Activated CD4-positive, alpha-beta T cell treated with anti-CD3 and anti-CD28 coated beads for 4 hours (primary cell): ENCODE measurements around the gene OGT.
"Not testable (repeated sequence)": the region's sequence is repeated elsewhere in the genome, so short reads cannot be mapped to it uniquely, and the experiment has no call there.

Experiments
- DNase-seq, 2 donors: peaks; one replicate each; pipeline ENCODE4 v3.0.0-alpha.2; 2020

OGT gene

DNA sequence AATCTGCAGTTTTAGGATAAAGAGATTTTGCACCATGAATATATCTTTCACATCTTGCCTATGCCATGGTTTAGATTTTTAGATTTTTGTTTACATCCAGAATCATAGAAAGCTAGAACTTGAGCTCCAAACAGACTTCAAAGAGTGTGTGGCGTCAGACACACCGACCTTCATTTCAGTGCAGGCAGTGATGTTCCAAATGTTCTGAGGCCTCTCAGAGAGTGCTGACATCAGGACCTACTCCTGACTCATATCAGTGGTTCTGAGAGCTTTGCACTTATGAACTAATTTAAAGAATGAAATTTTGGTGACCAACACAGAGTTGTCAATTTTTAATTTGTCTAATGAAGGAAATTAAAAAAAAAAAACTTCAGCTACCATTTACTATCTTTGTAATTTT, 67.1 kb downstream of the OGT start:
- DNase-seq, result no peak

DNA sequence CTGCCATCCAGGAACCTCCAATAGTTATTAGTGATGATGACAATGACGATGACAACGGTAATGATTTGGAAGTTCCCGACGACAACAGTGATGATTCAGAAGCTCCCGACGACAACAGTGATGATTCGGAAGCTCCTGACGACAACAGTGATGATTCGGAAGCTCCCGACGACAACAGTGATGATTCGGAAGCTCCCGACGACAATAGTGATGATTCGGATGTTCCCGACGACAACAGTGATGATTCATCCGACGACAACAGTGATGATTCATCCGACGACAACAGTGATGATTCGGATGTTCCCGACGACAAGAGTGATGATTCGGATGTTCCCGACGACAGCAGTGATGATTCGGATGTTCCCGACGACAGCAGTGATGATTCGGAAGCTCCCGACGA, 70.7 kb downstream of the OGT start:
- no peak for DNase-seq

DNA sequence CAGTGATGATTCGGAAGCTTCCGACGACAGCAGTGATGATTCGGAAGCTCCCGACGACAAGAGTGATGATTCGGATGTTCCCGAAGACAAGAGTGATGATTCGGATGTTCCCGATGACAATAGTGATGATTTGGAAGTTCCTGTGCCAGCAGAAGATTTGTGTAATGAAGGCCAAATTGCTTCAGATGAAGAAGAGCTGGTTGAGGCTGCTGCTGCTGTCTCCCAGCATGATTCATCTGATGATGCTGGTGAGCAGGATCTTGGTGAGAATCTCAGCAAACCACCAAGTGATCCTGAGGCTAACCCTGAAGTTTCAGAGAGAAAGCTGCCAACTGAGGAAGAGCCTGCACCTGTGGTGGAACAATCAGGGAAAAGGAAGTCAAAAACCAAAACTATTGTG, 71.2 kb downstream of the OGT start:
- DNase-seq, result no peak

DNA sequence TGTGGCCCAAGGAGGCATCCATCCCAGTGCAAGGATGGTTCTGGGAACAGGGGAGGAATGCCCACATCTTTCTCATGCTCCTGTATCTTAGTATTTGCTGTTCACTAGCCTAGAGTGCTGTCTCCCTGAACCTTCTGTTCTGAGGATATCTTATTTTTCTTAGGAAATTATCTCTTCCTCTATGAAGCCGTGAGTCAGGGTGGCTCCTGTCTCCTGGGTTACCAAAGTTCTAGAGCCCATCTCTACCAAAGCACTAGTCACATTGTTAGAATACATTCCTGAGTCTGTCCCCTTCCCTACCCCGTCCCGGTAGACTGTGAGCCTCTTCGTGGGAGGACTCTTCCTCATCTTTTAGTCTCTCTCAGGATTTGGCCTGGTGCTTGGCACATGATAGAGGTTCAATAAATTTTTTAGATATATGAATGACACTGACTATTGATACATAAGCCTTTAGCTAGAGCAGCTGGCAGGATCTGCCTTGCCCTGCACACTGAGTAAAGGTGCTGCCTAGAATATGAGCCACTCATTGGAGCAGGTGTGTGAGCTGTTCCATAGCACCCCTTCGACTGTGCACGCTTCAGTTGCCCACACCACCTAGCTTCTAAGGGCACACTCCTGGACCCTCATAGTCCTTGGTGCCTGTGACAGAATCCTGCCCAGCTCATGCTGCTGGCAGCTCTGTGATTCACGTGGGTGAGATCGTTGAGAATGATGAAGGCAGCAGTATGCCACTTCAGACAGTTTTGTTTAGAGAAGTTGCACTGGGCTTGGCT, 72.1 kb downstream of the OGT start:
- DNase-seq, result no peak

DNA sequence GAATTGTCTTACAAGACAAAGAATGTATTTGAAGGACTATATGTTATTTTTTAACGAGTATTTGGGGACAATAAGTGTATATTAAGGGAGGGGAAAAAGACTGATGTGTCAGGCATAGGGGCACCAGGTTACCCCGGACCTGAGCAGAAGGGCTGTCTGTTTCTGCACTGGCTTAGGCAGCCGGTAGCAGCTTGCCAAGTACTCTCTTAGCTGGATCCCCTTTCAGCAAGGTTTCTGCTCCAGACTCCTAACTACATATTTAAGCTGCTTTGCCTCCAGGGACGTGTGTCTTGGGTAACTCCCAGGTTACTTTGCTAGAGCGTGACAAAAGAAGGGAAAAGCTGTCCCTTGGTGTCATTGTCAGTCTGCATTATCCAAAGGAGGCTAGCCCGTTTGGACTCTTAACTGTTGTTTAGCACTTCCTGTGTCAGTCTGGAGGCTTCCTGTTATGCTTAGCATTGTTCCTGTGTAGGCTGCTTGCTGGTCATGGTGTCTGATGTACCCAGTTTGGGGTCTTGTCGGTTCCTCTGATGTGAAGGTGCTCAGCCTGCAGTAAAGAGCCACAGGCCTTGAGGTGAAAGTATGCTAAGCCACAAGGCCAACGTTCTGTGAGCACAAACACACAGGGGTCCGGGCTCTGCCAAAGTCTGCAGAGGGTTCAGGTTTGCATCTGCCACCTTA, 73.8 kb downstream of the OGT start:
- DNase-seq, result no peak

DNA sequence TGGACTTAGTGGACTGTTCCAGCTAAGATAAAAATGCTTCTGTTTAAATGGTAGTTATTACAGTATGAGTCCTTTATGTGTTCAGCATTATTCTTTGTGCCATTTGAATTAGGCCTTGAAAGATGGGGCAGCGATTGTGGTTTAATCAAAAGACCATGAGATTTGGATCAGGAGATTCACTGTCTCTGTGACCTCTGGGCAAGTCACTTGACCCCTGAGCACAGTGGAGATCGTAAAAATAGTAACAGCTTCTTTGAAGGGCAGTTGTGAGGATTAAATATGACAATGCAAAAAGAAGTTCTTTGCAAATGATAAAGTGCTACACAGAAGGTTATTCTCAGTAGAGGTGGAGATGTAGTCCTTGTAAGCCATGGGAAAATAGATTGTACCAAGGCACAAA, 74.6 kb downstream of the OGT start:
- no peak for DNase-seq

DNA sequence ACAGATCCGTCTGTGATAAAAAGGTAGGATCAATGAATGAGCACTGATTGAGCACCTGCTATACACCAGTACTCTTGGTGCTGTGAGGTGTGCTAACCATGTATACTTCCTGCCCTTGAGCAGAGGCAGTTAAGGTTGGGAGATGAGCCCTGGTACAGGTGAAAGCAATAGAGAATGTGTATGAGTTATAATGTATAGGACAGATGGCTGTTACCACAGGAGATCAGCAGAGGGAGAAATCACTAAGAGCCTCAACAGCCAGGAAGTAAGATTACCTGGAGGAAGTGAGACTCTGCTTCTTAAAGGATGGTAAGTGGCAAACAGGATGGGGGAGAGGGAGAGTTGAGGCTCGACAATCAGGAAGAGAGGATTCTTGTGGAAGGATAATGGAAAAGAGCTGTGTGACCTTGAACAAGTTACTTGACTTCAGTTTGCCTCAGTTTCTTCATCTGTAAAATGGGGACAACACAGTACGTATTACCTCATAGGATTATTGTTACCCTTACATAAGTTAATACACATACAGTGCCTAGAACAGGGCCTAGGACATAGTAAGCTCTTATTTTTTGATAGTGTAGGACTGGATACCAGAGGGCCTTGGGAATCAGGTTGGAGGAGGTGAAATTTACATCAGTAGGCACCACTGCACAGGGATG, 76.3 kb downstream of the OGT start:
- DNase-seq, result no peak

DNA sequence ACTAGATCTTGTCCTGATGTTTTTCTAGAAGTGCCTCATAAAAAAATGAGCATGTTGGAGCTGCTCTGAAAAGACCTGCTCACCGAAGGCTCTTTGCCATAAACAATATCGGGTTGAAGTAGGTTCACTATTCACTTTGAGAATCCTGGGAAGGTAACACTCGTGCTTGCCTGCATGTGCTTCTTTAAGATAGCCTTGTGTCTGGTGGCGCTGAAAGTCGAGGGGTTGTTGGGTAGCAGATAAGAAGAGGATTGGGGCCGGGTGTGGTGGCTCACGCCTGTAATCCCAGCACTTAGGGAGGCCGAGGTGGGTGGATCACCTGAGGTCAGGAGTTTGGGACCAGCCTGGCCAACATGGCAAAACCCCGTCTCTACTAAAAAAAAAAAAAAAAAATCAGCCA, 78.8 kb downstream of the OGT start:
- not testable (repeated sequence) for DNase-seq

DNA sequence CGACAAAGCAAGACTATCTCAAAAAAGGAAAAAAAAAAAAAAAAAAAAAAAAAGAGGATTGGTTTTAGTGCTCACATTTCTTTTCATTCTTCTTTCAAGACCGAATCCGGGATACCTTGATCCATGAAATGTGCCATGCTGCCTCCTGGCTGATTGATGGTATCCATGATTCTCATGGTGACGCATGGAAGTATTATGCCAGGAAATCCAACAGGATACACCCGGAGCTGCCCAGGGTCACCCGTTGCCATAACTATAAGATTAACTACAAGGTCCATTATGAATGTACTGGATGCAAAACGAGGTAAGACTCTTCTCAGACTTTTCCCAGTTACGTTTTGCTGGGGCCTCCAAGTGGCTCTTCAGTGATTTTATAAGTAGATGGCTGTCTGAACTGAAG, 79.4 kb downstream of the OGT start:
- no peak for DNase-seq

DNA sequence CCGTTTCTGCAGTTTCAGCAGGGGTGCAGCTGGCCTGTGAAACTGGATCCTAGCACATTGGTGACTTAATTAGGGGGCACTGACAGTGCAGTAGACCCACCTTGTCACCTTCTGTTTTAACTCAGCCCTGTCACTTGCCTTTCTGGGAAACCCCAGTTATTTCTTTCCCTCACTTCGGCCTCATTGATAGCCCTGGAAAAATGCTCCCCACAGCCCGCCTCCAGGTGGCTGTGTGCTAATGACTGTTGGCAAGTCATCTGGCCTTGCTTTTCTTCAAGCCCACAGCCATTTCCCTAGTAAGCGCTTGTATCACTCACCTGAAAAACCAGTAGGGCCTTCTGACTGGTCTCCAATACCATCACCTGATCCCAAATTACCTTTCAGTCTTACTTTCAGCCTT, 82.2 kb downstream of the OGT start:
- no peak for DNase-seq

DNA sequence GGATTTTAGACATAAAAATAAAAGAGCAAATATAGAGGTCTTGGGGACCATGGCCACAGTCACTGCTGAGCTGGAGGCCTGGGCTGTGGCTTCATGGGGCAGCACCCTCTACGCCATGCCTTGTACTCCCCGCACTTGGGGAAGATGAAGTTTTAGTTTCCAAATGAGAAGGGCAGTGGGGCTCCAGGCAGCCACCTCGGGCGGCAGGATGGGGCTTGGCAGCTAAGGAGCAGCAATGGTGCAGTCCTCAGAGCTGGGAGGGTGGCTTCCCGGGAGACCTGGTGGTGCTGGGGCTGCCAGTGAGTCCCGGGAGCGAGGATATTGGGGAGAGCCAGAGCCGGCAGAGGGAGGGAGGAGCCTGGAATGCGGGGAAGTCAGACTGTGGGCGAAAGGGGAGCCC, 83.0 kb downstream of the OGT start:
- no peak for DNase-seq

DNA sequence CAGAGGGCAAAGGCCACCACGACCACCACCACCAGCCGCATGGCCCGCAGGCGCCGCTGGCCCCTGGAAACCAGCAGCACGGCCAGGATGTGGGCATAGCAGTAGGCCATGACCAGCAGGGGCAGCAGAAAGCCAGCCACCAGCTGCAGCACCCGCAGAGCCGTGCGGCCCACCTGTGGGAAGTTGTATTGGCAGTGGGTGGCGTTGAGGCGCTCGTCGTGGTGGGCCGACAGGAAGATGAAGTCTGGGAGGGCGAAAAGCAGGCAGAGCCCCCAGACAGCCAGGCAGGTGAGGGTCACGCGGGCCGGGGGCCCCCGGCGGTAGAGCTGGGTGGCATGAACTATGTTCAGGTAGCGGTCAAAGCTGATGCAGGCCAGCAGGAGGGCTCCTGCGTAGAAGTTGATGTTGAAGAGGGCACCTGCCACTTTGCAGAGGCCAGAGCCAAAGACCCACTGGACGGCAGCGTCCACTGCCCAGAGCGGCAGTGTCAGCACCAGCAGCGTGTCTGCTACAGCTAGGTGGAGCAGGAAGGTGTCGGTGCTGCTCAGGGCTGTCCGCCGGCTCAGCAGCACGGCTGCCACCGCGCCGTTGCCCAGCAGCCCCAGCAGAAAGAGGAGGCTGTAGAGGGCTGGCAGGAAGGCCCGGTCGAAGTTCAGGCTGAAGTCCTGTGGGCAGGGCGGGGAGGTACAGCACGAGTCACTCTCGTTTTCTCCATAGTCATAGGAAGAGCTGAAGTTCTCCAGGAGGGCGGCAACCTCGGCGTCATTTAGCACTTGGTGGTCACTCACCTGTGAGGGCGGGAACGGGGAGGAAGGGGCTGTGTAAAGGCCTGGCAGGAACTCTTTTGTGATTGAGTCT, 84.0 kb downstream of the OGT start:
- no peak for DNase-seq

DNA sequence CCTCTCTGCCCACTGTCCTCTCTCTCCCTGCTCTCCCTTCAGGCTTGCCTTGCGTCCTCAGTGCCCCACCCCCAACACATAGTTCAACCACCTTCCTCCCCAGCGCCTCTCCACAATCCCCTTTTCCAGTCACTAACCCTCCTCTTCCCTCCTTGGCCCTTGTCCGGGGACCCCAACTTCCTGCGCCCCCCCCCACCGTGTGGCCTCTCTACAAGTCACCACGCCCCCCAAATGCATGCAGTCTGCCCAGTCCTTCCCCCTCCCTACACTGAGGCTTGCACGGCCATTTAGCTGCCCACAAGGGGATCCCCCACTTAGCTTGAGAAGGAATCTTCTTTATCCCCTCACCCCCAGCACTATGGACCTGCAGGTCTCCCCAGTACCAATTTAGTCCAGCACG, 84.8 kb downstream of the OGT start:
- DNase-seq, result no peak

DNA sequence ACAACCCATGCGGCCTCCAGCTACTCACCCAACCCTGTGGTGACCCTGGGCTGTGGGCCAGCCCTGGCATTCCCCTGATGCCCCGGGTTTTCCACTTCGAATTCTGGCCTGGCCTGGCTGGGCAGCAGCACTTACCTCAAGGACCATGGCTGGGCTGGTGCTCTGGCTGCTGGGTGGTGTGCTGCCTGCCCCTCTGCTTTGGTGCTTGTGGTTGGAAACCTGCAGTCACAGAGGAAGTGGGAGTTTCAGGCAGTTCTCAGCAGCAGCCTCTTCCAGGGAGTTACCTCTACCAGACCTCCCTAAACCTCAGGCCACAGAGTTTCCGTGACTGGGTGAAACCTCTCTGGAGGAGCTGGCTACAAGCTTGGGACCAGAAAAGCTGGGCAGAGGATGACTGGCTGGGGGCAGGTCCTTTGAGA, 85.4 kb downstream of the OGT start, which contains the start of gene CXCR3:
CXCR3 (minus strand) TSS at position 209 of the 419 bp plus-strand sequence; CDS start at position 147, 62 bp downstream.
- DNase-seq, result peak; percentile 60 to 67

DNA sequence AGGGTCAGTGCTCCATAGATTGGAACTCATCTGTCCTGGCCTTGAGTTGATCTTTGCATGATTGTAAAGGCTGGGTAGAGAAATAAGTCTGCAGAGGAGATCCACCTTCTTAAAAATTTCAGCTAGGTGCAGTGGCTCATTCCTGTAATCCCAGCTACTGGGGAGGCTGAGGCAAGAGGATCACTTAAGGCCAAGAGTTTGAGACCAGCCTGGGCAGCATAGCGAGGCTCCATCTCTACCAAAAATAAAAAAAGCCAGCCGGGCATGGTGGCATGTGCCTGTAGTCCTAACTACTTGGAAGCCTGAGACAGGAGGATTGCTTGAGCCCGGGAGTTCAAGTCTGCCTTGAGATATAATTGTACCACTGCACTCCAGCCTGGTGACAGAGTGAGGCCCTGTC, 85.9 kb downstream of the OGT start:
- DNase-seq, result no peak

DNA sequence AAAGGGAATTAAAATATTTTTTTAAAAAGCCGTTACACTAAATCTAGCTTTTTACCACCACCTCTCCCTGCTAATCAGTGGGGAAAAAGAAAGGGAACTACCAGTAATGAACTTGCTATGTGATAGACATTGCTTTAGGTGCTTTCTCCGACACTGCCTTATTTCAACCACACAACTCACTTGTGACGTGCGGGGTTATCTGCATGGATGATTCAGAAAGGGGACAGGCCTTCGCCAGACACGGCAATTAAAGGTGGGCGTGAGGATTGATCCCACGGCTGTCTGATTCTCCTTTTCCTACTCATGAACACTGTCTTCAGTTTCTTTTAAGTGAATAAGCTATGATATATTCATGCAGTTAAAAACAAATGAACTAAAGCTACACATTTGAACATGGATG, 86.3 kb downstream of the OGT start:
- DNase-seq, result peak; percentile 67 to 68

DNA sequence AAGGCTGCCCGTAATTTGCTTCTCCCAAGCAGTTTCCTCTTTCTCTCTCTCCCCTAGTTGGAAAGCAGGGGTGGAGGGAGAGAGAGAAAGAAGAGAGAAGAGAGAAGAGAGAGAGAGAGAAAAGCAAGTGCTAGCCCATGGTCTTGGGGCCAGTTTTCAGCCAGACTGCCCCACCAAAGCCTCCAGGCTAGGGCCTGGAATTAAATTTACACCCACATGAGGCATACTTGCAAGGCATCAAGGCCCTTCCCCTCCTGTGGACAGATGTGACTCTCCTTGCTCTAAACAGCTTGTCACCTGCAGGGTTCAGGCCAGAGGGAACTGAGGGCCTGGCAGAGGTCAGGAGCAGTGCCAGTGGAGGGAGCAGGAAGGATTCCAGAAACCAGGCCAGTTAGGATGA, 87.1 kb downstream of the OGT start:
- DNase-seq, result no peak

DNA sequence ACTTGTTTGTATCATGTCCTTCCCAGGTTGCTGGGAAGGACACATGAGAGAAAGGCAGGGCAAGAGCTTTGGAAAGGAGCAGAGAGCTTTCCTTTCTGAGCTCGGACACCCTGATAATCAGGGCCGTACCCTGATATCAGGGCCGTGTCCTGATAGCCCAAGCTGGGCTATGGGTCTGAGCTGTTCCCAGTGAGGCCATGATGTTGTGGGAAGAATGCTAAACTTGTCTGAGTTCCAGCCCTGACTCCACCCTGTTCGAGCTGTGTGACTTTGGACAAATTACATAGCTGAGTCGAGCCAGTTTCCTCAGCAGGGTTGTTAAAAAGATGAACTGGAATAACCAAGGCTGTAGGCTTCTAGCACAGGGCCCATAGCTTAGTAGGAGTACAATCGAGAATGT, 88.7 kb downstream of the OGT start:
- no peak for DNase-seq

DNA sequence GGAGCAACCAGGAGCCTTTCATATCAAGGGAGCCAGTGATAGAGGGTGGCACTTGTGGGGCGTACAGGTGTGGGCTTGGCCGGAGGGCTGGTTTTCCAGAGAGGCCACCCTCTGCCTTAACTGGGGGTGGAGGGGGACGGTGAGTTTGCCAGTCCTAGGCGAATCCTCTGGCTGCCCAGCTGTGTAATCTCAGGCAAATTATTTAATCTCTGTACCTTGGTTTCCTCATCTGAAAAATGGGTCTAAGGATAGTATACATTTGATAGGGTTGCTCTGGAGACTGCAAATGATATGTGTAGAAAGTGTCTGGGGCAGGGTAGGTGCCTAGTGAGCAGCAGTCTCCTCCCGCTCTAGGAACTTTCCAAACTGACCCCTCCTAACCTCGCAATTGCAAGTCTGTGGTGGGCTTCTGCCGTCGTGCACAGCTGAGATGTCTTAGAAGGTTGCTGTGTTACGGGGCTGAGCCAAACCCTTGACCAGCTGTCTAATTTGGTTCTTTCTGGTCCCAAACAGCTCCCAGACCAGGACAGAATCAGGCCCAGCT, 89.2 kb downstream of the OGT start:
- DNase-seq, result no peak

DNA sequence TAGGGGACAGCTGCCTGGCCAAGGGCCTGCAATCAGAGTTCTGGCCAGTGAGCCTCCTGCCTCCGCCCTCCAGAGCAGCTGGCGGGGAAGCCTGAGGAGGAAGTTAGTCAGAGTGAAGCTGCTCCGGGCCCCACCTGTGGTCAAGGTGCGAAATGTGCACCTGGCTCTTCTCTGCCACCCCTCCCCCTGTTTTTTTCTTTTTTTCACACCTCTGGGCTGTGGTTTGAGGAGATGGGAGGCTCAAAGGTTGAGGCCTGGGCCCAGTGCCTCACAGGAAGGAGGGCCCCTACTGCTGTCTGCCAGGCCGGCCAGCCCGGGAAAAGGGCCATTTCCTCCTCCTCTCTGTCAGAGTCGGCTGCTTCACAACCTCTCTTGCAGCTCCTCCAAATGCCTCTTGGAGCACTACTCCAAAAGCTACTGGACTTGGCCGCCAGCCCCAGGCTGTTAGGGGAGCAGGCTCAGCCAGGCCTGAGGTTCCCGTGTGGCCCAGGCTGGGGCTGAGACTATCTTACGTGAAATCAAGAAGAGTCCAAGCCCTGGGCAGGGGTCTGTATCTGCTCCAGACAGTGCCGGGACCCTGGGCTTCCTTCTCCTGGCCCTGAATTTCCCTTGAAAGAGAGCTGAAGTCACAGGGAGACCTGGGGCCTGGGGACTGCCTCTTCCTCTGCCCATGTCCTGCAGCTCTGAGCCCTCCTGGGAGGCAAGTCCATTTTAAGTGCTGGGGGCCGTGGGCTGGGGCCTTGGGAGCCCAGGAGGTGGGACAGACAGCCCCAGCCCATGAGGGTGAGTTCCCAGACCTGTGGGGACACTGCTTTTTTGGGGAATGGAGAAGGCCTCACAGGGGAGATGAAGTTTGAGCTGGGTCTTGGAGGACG, 89.9 kb downstream of the OGT start:
- peak; percentile 46 to 53 for DNase-seq

DNA sequence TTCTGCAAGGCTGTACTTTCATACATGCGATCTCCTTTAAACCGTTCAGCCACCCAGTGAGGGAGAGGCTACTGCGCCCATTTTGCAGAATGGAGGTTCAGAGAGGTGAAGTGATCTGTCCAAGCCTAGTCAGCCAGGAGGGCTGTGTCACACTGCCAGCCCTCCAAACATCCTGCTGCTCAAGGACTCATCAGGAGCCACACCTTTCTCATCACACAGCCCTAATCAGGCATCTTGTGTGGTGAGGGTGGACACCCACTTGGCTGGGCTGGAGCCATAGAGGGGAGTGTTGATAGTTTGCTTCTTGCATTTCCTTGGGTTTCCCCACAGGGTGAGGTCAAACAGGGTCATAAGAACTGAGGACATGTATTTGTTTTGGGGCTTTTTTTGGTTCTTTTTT, 90.8 kb downstream of the OGT start:
- DNase-seq, result no peak

DNA sequence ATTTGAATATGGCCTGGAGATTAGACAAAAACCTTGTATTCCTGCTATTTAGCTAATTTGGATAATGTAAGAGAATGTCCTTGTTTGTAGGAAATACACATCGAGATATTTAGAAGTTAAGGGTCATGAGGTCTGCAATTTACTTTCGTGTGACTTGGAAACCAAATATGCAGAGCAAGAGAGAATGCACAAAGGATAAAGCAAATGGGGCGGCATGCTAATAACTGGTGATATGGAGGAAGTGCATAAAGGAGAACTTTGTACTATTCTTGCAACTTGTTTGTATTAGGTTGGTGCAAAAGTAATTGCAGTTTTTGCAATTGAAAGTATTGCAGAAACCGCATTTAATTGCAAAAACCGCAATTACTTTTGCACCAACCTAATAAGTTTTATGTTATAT, 92.6 kb downstream of the OGT start:
- DNase-seq, result no peak
